HG03025 (cell line): Measurements from ENCODE around the gene CALU.
A peak's percentile ranks its signal among the peaks of the same experiment; 100 is the strongest.

Source experiments
- ATAC-seq: cut with Tn5 transposase; IDR thresholded peaks from one replicate; pipeline ENCODE4 v1.9.1; 2021; ENCODE audit warnings: mild to moderate bottlenecking, moderate library complexity; ENCODE audit not compliant: unreplicated experiment, low FRiP score

CALU gene

GRCh38 chr7:128739048-128739962 is at the start of gene CALU:
TSS of gene CALU (plus strand) at chr7:128739359. CDS start at chr7:128748584, 9,225 bp downstream.
- ATAC-seq = peak; percentile 98

GRCh38 chr7:128691227-128691626 is 47.9 kb upstream of the CALU start:
- ATAC-seq = no peak

- ATAC-seq = no peak
Measured at GRCh38 chr7:128692623-128693270, 46.4 kb upstream of the CALU start.

GRCh38 chr7:128693373-128694015 is 45.7 kb upstream of the CALU start:
- no peak for ATAC-seq

GRCh38 chr7:128694738-128695137 is 44.4 kb upstream of the CALU start:
- no peak for ATAC-seq

- ATAC-seq = no peak
Measured at GRCh38 chr7:128697302-128697905, 41.8 kb upstream of the CALU start.

- ATAC-seq = no peak
Measured at GRCh38 chr7:128699196-128699712, 39.9 kb upstream of the CALU start.

- no peak for ATAC-seq
Measured at GRCh38 chr7:128699895-128700294, 39.3 kb upstream of the CALU start.

GRCh38 chr7:128701062-128701785 is 37.9 kb upstream of the CALU start:
- ATAC-seq = no peak

GRCh38 chr7:128703609-128704241 is 35.4 kb upstream of the CALU start:
- ATAC-seq = no peak

- ATAC-seq = no peak
Measured at GRCh38 chr7:128705891-128706333, 33.2 kb upstream of the CALU start.

- ATAC-seq = no peak
Measured at GRCh38 chr7:128707752-128708151, 31.4 kb upstream of the CALU start.

GRCh38 chr7:128708235-128708634 is 30.9 kb upstream of the CALU start:
- no peak for ATAC-seq

GRCh38 chr7:128708824-128709223 is 30.3 kb upstream of the CALU start:
- ATAC-seq = no peak

GRCh38 chr7:128710481-128710880 is 28.7 kb upstream of the CALU start:
- ATAC-seq = no peak

- no peak for ATAC-seq
Measured at GRCh38 chr7:128713794-128714193, 25.4 kb upstream of the CALU start.

GRCh38 chr7:128714701-128715495 is 24.3 kb upstream of the CALU start:
- no peak for ATAC-seq

- no peak for ATAC-seq
Measured at GRCh38 chr7:128718967-128719642, 20.1 kb upstream of the CALU start.
